ENCODE results near the gene TRAPPC3.
A peak's percentile ranks its signal among the peaks of the same experiment; 100 is the strongest.

Gene TRAPPC3

DNA sequence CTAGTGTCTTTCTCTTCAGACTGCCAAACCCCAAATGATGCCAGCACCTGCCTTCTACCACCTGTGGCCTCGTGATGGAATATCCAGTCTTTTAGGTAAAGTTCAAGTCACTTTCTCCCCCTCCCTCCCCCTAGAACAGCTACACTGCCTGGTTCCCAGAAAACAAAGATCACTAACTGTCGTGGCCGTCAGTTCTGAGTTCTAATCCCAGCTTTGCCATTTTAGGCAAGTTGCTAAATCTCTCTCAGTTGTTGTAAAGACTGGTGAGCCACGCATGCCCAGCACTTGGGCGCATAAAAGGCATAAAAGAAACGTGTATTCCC is 648 bp upstream of the TRAPPC3 start (continued):
- TF ChIP-seq, protein P1, sequence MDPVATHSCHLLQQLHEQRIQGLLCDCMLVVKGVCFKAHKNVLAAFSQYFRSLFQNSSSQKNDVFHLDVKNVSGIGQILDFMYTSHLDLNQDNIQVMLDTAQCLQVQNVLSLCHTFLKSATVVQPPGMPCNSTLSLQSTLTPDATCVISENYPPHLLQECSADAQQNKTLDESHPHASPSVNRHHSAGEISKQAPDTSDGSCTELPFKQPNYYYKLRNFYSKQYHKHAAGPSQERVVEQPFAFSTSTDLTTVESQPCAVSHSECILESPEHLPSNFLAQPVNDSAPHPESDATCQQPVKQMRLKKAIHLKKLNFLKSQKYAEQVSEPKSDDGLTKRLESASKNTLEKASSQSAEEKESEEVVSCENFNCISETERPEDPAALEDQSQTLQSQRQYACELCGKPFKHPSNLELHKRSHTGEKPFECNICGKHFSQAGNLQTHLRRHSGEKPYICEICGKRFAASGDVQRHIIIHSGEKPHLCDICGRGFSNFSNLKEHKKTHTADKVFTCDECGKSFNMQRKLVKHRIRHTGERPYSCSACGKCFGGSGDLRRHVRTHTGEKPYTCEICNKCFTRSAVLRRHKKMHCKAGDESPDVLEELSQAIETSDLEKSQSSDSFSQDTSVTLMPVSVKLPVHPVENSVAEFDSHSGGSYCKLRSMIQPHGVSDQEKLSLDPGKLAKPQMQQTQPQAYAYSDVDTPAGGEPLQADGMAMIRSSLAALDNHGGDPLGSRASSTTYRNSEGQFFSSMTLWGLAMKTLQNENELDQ (tag by site-specific recombination; IDR thresholded peaks at IDR 0.05; ENCODE audit: low read depth) = no peak

DNA sequence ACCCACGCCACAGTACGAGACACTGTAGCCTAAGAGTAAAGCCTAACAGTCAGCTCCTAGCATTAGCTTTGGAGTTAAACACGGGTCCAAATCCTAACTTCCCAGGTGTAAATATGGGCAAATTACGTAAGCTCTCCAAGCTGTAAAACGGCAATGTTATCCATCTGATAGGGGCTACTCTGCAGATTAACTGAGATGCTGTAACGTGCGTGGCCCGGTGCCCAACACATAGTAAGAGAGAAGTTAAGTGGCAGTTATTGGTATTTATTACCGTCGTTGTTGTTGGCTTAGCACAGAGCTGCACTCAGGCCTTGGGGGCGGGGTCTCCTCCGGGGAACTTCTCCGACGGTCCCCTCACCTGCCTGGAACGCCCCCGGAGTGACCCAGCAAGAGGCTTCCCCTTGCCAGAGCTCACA is 457 bp downstream of the TRAPPC3 start:
- ChIA-PET POLR2A (interaction anchor here (0.6 to 3.8 kb wide), 24 partner anchors 9 to 341 kb away, joined by 3 to 28 read pairs (median 4); partner anchors contain the start of genes AGO4, LSM10, MRPS15 and OSCP1), CTCF (interaction anchor here (0.6 to 4.4 kb wide), 31 partner anchors 11 to 590 kb away, joined by 3 to 132 read pairs (median 5); partner anchors contain the start of gene THRAP3)
- TF ChIP-seq ZNF202 (tag by site-specific recombination; IDR thresholded peaks at IDR 0.05; ENCODE audit: borderline replicate concordance) = no peak
- no peak for TF ChIP-seq KLF16 (tag by site-specific recombination; IDR thresholded peaks at IDR 0.05)
- TF ChIP-seq ZNF221 (tag by site-specific recombination; IDR thresholded peaks at IDR 0.05; ENCODE audit: borderline replicate concordance) = no peak
- TF ChIP-seq ZNF664 (tag by site-specific recombination; IDR thresholded peaks at IDR 0.05) = peak; percentile 99
- TF ChIP-seq, protein P2, sequence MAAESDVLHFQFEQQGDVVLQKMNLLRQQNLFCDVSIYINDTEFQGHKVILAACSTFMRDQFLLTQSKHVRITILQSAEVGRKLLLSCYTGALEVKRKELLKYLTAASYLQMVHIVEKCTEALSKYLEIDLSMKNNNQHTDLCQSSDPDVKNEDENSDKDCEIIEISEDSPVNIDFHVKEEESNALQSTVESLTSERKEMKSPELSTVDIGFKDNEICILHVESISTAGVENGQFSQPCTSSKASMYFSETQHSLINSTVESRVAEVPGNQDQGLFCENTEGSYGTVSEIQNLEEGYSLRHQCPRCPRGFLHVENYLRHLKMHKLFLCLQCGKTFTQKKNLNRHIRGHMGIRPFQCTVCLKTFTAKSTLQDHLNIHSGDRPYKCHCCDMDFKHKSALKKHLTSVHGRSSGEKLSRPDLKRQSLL (tag by site-specific recombination; IDR thresholded peaks at IDR 0.05) = 0 out of 2 replicates have a peak, but pooled peaks have one; percentile 15
- no peak for TF ChIP-seq KLF10 (tag by site-specific recombination; IDR thresholded peaks at IDR 0.05)
- no peak for TF ChIP-seq ZNF155 (tag by site-specific recombination; IDR thresholded peaks at IDR 0.05)
- TF ChIP-seq, protein P3, sequence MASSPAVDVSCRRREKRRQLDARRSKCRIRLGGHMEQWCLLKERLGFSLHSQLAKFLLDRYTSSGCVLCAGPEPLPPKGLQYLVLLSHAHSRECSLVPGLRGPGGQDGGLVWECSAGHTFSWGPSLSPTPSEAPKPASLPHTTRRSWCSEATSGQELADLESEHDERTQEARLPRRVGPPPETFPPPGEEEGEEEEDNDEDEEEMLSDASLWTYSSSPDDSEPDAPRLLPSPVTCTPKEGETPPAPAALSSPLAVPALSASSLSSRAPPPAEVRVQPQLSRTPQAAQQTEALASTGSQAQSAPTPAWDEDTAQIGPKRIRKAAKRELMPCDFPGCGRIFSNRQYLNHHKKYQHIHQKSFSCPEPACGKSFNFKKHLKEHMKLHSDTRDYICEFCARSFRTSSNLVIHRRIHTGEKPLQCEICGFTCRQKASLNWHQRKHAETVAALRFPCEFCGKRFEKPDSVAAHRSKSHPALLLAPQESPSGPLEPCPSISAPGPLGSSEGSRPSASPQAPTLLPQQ (tag by site-specific recombination; IDR thresholded peaks at IDR 0.05) = peak; percentile 11; the same call in 1 of the 2 replicates
- TF ChIP-seq FEZF1 (tag by site-specific recombination; IDR thresholded peaks at IDR 0.05) = no peak
- TF ChIP-seq REPIN1 (tag by site-specific recombination; IDR thresholded peaks at IDR 0.05; ENCODE audit: low read depth) = peak; percentile 95
- TF ChIP-seq TRIM28 (IDR thresholded peaks at IDR 0.05; ENCODE audit: borderline replicate concordance, low read length) = no peak
- 0 out of 2 replicates have a peak, but pooled peaks have one; percentile 49 for TF ChIP-seq ZNF10 (tag by site-specific recombination; IDR thresholded peaks at IDR 0.05)
- peak overlapping the region; percentile 90 for H3K4me3 ChIP-seq (ENCODE audit: low read depth, low read length)
- H3K27ac ChIP-seq (ENCODE audit: extremely low read depth, low read depth, low read length) = peak overlapping the region; percentile 61; the same call in 1 of the 2 replicates
- H3K36me3 ChIP-seq (ENCODE audit: control insufficient read depth in 2 of 2, insufficient read depth in 1 of 2, low read length in 2 of 2) = peaks cover 0 to 17% of the 10 kb centered on the region in 2 experiments; a peak in 1 of 3 replicates
- H3K9me3 ChIP-seq (ENCODE audit: control insufficient read depth, insufficient read depth, low read depth, low read length) = no peaks in the 10 kb centered on the region
- H3K4me1 ChIP-seq (ENCODE audit: control insufficient read depth, insufficient read depth, low read length) = no peaks in the 10 kb centered on the region

DNA sequence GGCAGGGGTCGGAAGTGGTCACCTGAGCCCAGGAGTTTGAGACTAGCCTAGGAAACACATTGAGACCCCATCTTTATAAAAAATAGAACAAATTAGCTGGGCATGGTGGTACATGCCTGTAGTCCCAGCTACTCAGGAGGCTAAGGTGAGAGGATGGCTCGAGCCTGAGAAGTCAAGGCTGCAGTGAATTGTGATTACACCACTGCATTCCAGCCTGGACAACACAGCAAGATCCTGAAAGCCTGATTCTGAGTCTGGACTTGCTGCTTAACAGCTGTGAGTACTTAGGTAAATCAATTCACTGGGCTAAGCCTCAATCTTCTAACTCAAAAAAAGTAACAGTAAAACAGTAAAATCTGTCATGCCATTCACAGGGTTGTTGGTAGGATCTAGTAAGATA is 4.9 kb downstream of the TRAPPC3 start:
- no peaks in the 10 kb centered on the region for H3K4me1 ChIP-seq (ENCODE audit: control insufficient read depth, insufficient read depth, low read length)
- TF ChIP-seq SP2 (tag by site-specific recombination; IDR thresholded peaks at IDR 0.05) = no peak
- TF ChIP-seq ZNF121 (tag by site-specific recombination; IDR thresholded peaks at IDR 0.05) = peak; percentile 66
- ChIA-PET POLR2A (interaction anchor here (1.0 to 1.3 kb wide), 2 partner anchors 12 to 17 kb away, joined by 3 read pairs; partner anchors contain the start of gene MAP7D1), CTCF (interaction anchor here (1.1 to 4.4 kb wide), 2 partner anchors 10 to 141 kb away, joined by 3 to 38 read pairs; no protein-coding TSS in a partner anchor)
- peaks cover 0 to 40% of the 10 kb centered on the region in 2 experiments; a peak in 1 of 3 replicates for H3K36me3 ChIP-seq (ENCODE audit: control insufficient read depth in 2 of 2, insufficient read depth in 1 of 2, low read length in 2 of 2)
- no peak overlapping the region for H3K4me3 ChIP-seq (ENCODE audit: low read depth, low read length)
- no peaks in the 10 kb centered on the region for H3K9me3 ChIP-seq (ENCODE audit: control insufficient read depth, insufficient read depth, low read depth, low read length)
- no peak overlapping the region for H3K27ac ChIP-seq (ENCODE audit: extremely low read depth, low read depth, low read length)
